Forelimb muscle (tissue), 1 donor: ENCODE results near the gene NKIRAS1. TPM values are rescaled to one million over a fixed set of nuclear protein-coding genes. Genes with fewer than 3 reads are reported as not detected.
"Not testable (repeated sequence)": the region's sequence is repeated elsewhere in the genome, so short reads cannot be mapped to it uniquely, and the experiment has no call there.

Experiments used
- DNase-seq: peaks from one replicate; pipeline ENCODE4 v3.0.0-alpha.2; 2013; ENCODE audit warnings: low read depth
- polyA plus RNA-seq: library from polyadenylated mRNA; unstranded; fragments of 120-200 nt; gene quantifications from one replicate; pipeline ENCODE4 v1.2.1, GENCODE V29; 2013; ENCODE audit not compliant: insufficient read length

NKIRAS1 gene
- polyA plus RNA-seq, 1 donor, result 13.6 TPM

DNA sequence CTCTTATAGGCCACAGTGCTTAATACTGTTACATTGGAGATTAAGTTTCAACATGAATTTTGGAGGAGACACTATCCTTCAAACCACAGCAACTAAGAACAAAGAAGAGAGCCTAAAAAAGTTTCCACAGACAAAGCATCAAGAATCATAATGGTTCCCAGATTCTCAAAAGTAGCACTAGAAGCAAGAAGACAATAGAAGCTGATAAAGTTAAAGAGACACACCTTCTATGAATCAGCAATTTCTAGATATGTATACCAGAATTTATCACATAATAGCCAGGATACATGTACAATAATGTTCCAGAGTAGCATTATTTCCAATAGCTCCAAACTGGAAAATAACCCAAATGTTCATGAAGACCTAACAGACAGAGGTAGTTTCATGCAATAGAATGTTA is 12.2 kb downstream of the NKIRAS1 start:
- no peak for DNase-seq

DNA sequence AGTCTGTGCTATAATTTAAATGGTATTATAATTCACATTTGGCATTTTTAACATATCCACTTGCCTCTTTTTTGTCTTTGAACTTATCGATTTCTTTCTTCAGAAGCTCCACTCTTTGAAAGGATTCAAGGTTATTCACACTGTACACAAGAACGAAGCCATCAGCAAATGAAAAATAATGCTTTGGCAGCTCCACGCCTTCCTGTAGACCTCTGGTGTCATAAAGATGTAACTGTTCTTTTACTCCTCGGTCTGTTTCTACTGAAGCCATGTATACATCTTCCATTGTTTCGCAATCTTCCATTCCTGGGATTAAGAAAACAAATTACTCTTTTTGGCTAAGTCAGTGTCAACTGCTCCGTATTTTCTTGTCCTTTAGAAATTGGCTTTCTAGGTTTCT is 16.0 kb downstream of the NKIRAS1 start:
- no peak for DNase-seq

DNA sequence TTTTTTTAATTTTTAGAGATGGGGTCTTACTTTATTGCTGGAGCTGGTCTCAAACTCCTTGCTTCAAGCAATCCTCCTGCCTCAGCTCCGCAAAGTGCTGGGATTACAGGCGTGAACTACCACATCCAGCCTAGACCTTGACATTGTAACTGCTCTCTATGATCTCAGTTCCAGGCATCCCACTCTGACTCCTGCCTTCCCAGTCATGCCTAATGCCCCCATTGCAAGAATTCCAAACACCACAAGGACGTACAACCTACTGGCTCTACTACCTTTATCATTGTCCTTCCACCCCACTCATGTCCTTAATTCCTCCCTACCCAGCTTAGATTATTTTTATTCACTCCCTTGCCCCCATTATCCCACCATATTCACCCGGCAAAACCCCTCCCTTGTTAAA is 21.6 kb downstream of the NKIRAS1 start:
- DNase-seq, result no peak

DNA sequence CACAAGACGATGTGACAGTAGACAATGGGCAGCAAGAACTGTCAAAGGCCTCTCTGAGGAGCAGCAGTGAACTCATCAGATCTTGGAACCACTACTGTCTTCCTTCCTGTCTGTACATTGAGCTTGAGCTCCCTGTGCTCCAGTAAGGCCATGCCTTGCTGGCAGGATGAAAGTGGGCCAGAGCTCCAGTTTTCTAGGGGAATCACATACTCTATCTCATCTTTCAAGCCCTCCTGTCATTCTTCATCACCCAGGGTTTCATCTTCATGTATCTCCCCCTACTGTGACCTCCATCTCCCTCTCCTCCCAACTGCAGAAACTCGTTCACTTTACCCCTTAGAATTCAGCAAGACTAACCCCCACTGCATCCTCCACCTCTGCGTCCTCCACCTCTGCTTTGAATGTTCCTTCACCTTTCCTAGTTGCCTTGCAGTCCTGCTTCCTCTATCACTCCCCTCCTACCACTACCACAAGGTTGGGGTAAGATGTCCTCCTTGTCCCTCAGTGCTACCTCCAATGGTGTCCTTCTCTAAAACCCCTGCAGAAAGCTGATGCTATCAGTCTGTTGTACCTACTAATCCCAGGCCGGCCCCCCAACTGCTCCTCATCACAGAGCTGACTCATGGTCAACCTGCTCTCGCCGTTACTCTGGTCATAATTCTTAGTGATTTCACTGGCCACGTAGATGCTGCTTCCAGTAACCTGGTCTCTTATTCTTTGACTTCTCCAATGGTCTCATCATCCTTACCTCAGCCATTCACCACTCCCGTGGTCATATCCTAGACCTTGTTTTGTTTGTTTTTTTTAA is 22.3 kb downstream of the NKIRAS1 start:
- DNase-seq, result no peak

DNA sequence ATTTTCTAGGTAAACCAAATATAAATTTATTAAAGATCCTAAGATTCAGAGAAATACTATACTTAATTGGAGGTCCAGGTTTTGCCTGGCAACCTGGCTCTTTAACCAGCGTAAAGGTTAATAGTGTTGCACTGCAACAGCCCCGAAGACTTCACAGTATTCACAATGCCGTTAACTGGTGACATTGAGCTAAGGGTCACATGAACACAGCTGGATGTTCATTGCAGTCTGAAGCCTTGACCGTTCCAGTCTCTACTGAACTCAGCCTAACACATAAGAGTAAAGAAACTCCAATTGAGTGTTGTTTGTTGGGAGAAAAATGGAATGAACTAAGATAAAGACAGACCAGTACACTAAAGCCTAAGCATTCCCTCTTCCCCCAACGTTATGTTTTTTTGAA is 26.8 kb downstream of the NKIRAS1 start:
- no peak for DNase-seq

DNA sequence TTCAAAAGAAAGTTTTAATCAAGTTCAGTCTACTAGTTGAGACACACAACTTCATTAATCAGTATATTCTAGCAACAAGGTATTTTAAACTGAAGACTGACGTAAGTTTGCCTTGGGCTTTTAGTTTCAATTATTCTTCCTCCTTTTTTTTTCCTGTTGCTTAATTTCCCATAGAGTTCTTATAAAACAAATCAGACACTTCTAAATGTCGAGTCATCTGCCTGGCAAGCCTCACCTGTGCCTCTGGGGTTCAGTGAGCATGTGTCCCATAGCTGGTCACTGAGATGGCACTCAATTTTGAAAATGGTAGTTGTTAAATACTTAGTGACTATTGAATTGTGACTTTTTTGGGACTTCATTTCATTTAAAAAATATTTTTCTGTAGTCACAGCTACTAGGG is 27.4 kb downstream of the NKIRAS1 start:
- no peak for DNase-seq

DNA sequence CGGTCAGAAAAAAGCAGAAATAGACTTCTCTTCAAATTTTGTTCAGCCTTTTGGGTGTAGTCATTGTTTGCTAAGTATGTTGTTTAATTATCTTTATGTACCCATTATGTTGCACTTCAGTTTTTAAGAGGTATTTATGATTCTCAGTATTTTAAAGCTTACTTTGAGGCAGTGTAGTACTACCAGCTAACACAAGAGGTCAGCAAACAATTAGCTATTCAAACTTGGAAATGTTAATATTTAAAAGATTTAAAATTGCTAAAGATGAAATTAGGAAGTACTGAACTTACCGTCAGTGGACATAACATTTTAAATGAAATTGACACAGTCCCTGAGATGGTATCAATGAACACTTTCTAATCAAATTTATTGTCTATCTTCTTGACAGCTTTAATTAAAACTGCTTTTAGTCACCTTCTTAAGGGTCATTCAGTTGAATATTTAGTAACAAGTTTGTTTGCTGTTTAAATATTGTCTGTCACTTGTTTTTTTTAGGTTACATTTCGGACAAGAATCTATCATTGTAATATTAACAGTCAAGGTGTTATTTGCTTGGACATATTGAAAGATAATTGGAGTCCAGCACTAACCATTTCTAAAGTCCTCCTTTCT is 28.1 kb downstream of the NKIRAS1 start:
- DNase-seq, result no peak

DNA sequence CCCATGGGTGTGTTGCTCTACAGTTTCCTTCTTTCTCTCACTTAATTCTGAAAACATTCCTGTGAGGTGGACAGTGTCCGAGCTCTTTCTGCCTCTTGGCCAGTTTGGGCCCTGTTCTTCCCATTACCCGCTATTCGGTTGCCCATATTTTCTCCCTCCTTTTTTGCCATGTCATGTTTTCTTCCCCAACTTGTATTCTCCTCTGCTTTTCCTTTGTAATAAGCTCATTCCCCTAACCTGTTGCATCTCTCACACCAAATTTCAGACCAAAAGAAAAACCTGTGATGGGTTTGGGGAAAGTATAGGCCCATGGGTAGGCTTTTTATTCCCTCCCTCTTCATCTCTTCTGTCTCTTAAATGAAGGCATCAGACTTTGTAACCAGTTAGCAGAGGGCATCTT is 30.5 kb downstream of the NKIRAS1 start:
- DNase-seq, result no peak

DNA sequence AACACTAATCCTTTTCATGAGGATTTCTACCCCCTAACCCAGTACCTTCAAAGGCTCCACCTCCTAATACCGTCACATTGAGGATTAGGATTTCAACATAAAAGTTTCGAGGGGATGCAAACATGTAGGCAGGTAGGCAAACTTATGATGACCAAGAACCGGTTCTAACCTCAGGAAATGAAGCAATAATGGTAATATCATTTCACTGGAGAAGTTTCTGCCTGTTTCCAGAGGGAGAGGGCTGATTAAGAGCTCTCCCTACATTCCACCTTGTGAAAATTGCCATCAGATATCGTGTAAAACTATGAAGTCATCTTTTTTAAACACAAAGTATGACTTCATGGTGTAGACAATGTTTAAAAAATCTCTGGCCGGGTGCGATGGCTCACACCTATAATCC is 31.6 kb downstream of the NKIRAS1 start:
- DNase-seq, result no peak

DNA sequence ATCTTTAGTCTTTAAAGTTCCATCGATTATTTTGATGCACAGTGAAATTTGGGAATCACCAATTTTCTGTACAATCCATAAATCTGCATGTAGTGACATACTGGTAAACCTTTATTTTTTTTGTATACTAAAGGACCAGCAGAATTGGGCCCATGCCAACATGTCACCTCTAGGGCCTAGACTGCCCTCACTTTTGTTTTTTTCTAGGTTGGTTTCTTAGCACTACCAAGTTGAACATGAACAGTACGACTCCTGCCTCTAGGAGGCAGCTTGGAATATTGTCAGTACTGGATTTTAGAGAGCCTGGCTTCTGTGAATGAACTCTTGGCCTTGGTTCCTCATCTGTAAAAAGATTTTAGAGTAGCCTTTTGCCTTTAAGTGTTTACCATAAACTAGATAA is 32.3 kb downstream of the NKIRAS1 start:
- no peak for DNase-seq

DNA sequence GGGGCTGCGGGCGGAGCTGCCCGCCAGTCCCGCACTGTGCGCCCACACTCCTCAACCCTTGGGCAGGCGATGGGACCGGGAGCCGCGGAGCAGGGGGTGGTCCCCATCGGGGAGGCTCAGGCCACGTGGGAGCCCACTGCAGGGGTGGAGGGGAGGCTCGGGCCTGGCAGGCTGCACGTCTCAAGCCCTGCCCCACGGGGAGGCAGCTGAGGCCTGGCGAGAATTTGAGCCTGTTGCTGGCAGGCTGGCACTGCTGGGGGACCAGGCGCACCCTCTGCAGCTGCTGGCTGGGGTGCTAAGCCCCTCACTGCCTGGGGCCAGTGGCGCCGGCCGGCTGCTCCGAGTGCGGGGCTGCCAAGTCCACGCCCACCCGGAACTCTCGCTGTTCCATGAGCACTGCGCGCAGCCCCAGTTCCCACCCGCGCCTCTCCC is 34.3 kb downstream of the NKIRAS1 start:
- DNase-seq, result no peak

DNA sequence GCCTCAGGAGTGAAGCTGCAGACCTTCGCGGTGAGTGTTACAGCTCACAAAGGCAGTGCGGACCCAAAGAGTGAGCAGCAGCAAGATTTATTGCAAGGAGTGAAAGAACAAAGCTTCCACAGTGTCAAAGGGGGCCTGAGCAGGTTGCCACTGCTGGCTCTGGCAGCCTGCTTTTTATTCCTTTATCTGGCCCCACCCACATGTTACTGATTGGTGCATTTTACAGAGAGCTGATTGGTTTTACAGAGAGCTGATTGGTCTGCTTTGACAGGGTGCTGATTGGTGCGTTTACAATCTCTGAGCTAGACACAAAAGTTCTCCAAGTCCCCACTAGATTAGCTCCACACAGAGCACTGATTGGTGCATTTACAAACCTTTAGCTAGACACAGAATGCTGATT is 34.8 kb downstream of the NKIRAS1 start:
- DNase-seq, result not testable (repeated sequence)

DNA sequence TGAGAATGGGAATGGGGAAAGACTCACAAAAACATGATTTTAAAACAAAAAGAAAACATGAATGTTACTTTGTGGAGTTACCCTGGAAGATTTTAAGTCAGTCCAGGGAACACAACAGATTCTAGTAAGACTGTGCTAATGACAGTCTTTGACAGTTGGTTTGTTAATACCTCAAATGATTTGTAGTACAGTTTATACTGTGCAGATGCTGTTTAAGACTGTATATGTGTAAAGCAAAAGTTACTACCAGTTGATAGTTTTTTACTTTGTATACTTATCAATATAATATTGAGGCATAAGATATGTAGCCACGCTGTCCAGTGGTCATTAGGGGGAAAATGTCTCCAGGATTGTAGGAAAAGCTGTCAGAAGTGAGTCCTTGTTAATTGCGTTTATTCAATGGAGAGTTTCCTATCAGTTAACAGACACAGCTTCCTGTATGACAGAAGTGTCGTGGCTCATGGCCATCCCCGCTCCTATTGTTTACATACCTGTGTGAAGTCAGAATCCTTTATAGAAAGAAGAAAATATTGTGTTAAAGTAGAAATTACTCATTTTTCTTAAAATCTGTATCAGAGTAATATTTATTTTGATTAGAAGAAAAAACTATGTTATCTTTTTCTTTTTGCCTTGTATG is 36.0 kb downstream of the NKIRAS1 start:
- no peak for DNase-seq

DNA sequence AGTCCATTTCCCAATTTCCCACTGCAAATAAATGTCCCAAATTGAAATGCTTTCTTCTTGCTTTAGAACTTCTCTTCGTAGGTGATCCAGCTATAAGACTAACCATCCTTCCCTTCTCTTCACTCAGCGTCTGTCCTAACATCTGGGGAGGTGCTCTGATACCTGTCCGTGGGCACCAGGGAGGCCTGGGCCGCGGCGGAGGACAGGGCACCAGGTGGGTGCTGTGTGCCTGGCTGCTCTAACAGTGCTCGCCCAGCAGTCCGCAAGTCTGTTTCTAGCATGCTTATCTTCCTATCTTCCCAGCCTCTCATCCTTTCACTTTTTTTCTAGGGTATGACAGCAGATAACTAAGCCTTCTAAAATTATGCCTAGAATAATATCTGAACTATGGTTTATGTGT is 37.3 kb downstream of the NKIRAS1 start:
- DNase-seq, result no peak

DNA sequence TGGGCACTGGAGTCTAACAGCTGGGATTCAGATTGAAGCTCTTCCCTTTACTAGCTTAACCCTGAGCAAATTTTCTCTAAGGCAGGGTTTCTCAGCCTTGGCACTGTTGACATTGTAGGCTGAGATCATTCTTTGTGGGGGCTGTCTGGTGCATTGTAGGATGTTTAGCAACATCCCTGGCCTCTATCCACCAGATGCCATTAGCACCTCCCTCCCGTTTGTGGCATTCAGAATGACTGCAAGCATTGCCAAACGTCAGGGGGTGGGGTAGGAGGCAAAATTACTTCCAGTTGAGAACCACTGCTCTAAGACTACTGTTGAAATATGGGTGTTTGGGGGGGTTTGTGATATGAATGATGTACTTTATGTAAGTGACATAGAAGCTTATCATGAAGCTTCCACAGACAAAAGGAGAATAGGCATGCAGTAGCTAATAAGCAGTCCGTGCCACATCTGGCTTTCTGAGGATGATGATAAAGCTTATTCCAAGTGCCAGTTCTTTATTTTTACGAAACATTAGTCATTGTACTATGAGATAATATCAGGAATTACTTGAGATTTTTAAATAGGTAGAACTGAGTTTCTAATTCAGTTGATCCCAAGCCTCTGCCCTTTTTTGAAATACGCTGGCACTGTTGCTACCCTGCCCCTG is 39.3 kb downstream of the NKIRAS1 start:
- no peak for DNase-seq

DNA sequence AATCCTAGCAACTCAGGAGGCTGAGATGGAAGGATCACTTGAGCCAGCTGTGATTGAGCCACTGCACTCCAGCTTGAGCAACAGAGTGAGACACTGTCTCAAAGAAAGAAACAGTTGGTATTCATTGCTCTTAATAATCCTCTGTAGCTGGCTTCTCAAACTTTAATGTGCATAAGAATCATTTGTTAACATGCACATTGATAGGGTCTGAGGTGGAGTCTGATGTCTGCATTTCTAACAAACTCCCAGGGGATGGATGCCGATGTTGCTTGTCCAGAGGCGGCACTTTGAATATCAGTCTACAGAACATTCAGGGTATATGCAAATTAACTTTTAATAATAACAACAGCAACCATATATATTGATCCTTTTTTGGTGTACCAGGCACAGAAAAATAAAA is 39.9 kb downstream of the NKIRAS1 start:
- DNase-seq, result no peak

DNA sequence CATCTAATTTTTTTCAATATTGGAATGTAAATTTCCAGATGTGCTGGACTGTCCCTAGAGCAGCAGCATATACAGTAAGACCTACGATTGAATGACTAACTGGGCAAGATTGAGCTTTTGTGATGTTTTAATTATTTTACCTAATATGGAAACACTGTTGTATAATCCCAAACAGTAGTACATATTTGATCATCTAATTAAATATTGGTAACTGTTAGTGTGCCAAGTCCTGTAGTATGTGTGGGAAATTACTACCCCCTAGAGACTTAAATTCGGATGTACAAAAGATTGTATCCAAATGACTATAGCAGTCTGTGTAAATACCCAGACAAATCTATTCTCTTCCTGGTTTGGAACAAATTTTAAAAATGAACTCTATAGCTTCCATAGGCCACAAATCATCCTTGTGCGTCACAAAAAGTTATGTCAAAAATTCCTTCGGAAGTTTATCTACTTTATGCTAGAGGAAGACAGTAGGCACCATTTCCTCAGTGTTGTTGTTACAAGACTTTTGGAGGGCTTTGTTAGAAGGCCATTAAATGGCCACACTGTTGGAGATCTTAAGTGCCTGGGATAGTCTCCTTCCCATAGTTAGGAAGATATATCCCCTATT is 41.6 kb downstream of the NKIRAS1 start:
- no peak for DNase-seq

DNA sequence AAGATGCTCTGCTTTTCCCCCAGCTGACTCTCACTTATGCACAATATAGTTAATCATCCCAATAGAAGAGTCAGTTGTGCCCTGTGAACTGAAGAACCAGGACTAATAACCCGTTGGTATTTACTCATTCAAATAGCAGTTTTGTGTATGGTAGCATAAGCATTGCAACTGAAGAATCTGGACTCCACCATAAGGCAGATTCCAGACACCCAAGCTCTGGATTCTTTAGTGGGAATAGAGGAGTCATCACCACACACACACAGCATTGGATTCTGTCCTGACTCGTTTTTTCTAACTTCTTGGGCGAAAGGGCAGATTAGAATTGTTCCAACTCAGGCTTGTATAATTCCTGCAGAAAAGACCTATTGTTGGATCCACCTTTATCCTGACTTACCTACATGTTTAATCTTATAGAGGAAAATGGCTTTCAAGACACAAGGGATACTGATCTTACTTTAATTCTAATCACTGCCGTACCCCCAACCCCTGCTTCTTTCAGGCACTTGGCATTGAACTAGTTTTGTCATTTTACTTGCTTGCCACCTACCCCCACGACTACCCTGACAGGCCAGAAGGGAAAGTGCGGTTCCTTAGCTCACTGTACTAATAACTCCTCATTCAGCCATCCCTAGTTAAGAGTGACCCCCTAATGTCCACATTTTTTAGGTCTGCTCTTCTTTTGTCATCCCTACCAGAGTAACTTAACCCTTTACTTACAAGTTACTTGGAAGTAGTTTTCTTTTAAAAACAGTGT is 42.3 kb downstream of the NKIRAS1 start:
- no peak for DNase-seq

DNA sequence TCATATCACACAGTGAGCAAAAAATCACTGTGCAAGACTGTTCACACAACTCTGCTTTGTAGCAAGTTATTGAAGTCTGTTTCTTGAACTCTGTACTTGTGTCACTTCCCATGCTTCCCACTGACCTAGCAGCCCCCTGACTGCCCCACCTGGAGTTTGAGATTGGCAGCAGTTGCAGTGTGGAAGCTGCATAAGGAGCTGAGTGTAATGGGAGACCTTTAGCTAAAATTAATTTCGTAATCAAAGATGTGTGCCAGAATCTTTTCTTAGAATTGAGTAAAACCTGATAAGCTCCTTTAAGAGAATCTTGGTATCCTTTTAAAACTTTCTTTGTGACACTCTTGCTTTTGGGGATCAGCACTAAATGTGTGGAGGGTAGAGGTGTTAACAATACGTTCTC is 42.8 kb downstream of the NKIRAS1 start:
- DNase-seq, result no peak

DNA sequence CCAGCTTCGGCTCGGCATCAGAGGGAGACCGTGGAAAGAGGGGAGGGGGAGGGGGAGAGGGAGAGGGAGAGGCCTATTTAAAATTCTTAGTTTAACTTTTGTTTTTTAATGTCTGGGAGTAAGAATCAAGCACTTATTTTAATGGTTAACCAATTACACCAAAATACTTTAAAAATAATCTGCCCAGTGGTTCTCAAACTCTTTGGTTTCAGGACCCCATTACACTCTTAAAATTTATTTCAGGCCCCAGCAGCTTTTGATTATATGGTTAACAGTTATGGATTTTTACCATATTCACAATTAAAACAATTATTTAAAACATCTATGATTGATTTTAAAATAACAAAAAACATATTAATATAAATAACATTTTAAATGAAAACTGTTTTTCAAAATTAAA is 44.5 kb downstream of the NKIRAS1 start:
- DNase-seq, result no peak

DNA sequence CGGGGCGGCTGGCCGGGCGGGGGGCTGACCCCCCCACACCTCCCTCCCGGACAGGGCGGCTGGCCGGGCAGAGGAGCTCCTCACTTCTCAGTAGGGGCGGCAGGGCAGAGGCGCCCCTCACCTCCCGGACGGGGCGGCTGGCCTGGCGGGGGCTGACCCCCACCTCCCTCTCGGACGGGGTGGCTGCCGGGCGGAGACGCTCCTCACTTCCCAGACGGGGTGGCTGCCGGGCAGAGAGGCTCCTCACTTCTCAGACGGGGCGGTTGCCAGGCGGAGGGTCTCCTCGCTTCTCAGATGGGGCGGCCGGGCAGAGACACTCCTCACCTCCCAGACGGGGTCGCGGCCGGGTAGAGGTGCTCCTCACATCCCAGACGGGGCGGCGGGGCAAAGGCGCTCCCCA is 45.4 kb downstream of the NKIRAS1 start:
- DNase-seq, result not testable (repeated sequence)
